NCI-H1417 (cell line): ENCODE measurements around the gene ASL.
A peak's percentile ranks its signal among the peaks of the same experiment; 100 is the strongest.
"Not testable (repeated sequence)": the region's sequence is repeated elsewhere in the genome, so short reads cannot be mapped to it uniquely, and the experiment has no call there.

Experiments used
- DNase-seq, 3 experiments: peaks; one replicate each; lab custom pipeline; 2025; lab: John Stamatoyannopoulos, UW

ASL gene

GRCh38 chr7:66075590-66076461, at the start of gene ASL:
Gene ASL, plus strand, starts transcription at chr7:66075819. Its CDS starts 263 bp downstream, at chr7:66076082.
- DNase-seq = peak; percentile 95 to 96 (median 96)

- DNase-seq = not testable (repeated sequence)
These were observed 47.3 kb upstream of the ASL start for GRCh38 chr7:66028342-66028741.

- DNase-seq = no peak
These were observed 41.9 kb upstream of the ASL start for GRCh38 chr7:66033471-66034385.

DNA sequence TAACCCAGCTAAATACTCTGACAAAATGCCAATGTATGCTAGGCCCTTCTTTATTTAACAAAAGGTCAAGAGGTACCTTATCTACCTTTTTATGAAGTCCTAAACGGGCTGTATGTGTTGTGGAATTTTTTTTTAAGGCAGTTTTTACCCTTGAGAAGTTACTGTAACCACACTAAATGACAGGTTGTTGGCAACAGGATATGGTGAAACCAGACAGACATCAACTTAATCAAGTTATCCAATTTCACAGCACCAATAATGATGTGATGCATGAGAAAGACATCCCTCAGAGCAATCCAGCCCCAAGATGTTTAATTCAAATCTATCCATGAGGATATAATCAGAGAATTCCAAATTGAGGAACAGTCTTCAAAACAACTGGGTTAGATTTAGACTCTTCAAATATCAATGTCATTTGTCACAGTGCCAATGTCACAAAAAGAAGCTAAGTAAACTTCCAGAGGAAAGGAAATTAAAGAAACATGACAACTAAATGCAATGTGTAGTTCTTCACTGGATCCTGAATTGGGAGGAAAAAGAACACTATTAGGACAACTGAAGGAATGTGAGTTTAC, 41.1 kb upstream of the ASL start:
- not testable (repeated sequence) for DNase-seq

DNA sequence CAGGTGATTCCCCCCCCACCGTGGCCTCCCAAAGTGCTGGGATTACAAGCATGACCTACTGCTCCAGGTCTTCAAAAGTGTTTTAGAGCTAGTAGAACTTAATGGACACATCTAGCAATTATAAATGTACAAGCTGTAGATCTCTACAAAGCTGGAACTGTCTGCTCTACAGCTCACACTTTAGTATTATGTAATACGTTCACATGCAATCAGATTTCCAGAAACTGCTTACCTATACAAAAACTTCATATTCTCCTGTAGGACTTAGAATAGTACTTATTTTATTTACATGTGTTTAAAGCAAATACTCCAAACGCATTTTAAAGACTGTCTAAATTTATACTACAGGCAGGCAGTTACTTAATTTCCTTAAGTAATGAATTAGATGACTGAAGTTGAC, 39.2 kb upstream of the ASL start:
- no peak for DNase-seq

- no peak for DNase-seq
These were observed 38.8 kb upstream of the ASL start for GRCh38 chr7:66036788-66037187.

- no peak for DNase-seq
These were observed 36.4 kb upstream of the ASL start for GRCh38 chr7:66039094-66039670.

GRCh38 chr7:66043681-66044497, 31.7 kb upstream of the ASL start:
- DNase-seq = no peak

DNA sequence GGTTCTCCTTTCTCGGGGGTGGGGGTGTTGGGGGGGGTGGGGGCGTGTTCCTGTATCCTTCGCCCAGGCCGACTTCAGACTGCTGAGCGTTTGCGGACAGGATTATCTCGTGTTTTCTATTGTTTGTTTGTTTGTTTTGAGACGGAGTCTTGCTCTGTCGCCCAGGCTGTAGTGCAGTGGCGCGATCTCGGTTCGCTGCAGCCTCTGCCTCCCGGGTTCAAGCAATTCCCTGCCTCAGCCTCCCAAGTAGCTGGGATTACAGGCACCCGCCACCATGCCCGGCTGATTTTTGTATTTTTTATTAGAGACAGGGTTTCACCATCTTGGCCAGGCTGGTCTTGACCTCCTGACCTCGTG, 31.1 kb upstream of the ASL start:
- DNase-seq = not testable (repeated sequence)

GRCh38 chr7:66047426-66047825, 28.2 kb upstream of the ASL start:
- DNase-seq = no peak

GRCh38 chr7:66049886-66050285, 25.7 kb upstream of the ASL start:
- DNase-seq = not testable (repeated sequence)

- DNase-seq = no peak
These were observed 25.2 kb upstream of the ASL start for GRCh38 chr7:66050337-66050957.

DNA sequence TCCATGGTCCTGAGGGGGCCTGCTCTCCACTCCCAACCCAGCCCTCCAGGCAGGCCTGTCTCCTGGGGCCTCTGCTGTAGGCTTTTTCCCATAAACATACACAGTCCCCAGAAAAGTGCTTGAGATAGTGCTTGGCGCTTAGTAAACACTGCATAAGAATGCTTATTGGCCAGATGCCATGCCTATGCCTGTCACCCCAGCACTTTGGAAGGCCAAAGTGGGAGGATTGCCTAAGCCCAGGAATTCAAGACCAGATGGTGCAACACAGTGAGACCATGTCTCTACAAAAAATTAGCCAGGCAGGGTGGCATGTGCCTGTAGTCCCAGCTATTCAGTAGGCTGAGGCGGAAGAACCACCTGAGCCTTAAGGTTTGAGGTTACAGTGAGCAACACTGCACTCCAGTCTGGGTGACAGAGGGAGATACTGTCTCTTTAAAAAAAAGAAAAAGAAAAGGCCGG, 24.6 kb upstream of the ASL start:
- peak; percentile 4 to 66 (median 26) for DNase-seq

DNA sequence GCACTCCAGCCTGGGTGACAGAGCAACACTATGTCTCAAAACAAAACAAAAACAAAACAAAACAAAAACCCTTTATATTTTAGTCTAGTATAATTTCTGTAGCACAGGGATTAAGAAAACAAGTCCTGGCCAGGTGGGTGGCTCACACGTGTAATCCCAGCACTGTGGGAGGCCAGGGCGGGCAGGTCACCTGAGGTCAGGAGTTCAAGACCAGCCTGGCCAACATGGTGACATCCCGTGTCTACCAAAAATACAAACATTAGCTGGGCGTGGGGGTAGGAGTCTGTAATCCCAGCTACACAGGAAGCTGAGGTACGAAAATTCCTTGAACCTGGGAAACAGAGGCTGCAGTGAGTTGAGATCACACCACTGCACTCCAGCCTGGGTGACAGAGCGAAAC, 23.2 kb upstream of the ASL start:
- no peak for DNase-seq

- no peak for DNase-seq
These were observed 21.6 kb upstream of the ASL start for GRCh38 chr7:66054063-66054462.

DNA sequence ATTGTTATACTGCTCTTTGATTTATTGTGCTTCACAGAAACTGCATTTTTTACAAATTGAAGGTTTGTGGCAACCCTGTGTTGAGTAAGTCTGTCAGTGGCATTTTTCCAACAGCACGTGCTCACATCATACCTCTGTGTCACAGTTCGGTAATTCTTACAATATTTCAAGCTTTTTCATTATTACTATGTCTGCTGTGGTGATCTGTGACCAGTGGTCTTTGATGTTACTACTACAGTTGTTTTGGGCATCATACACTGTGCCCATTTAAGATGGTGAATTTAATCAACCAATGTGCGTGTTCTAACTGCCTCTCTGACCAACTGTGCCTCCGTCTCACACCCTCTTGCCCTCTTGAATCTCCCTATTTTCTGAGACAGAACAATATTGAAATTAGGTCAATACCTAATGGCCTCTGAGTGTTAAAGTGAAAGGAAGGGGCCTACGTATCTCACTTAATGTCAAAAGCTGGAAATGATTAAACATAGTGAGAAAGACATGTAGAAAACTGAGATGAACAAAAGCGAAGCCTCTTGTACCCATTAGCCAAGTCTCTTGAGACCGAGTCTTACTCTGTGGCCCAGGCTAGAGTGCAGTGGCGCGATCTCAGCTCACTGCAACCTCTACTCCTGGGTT, 20.2 kb upstream of the ASL start:
- DNase-seq = no peak

- DNase-seq = no peak
These were observed 14.8 kb upstream of the ASL start for GRCh38 chr7:66060796-66061195.

DNA sequence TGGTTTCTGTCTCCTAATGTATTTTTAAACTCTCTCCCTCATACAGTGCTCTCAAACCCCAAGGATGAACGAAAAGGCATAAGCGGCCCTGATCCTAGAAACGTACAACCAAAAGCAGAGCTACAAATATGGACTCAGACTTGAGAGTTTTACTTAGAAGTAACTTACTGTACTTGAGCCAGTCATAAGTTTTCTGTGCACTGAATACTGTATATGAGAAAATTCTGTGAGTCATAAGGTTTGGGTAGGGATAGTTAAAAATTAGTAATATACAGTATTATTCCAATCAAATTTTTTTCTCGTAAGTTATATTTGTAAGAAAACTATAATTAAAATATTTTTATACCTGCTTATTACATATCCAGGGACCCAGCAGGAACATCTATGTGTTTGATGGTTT, 5.9 kb upstream of the ASL start:
- DNase-seq = no peak

GRCh38 chr7:66070222-66070621, 5.4 kb upstream of the ASL start:
- DNase-seq = no peak

DNA sequence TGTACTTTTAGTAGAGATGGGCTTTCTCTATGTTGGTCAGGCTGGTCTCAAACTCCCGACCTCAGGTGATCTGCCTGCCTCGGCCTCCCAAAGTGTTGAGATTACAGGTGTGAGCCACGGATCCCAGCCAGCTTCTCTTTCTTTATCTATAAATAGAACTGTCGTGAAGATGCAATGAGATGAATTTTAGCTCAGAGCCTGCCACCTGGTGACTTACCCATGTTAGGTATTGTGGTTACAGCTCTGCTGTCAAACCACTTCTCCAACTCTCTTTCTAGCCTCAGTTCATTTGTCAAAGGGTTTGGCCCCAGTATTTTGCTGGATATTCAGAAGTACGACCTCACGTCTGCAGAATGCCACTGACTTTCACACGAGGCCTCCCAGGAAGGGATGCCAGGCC, 3.4 kb upstream of the ASL start:
- not testable (repeated sequence) for DNase-seq
